HepG2 (cell line): ENCODE measurements around the gene PLXND1. TPM values are rescaled to one million over a fixed set of nuclear protein-coding genes. Genes with fewer than 3 reads are reported as not detected.
A peak's percentile ranks its signal among the peaks of the same experiment; 100 is the strongest.

ENCODE experiments used
- EED ChIP-seq: sonication (generic); formaldehyde crosslinking; IDR thresholded peaks from 2 replicates; pipeline ENCODE4 v1.5.0; 2020; ENCODE audit warnings: mild to moderate bottlenecking, missing genetic modification reagents
- GABPA ChIP-seq, 2 experiments: IDR thresholded peaks; 2 replicates each; pipeline ENCODE4 v1.6.1; 2011 to 2016; ENCODE audit warnings: low read depth in 2 of 2, low read length in 1 of 2, missing biosample characterization in 1 of 2, missing genetic modification characterization in 1 of 2
- GATAD1 ChIP-seq: IDR thresholded peaks from 2 replicates; pipeline ENCODE4 v1.6.1; 2016; ENCODE audit warnings: missing genetic modification reagents, missing compliant biosample characterization
- GTF2F1 ChIP-seq: fragments of 150-350 bp; IDR thresholded peaks from 2 replicates; pipeline ENCODE4 v1.6.1; 2014; ENCODE audit warnings: low read length
- HOXA7 ChIP-seq: sonication (generic); formaldehyde crosslinking; IDR thresholded peaks from 2 replicates; pipeline ENCODE4 v1.8.1; 2022; ENCODE audit warnings: mild to moderate bottlenecking, missing genetic modification reagents, moderate library complexity
- JARID2 ChIP-seq: sonication (generic); formaldehyde crosslinking; IDR thresholded peaks from 2 replicates; pipeline ENCODE4 v1.8.1; 2023; ENCODE audit warnings: missing genetic modification reagents, inconsistent platforms; ENCODE audit not compliant: insufficient replicate concordance
- MAF1 ChIP-seq: sonication (generic); formaldehyde crosslinking; IDR thresholded peaks from 2 replicates; pipeline ENCODE4 v1.5.0; 2020; ENCODE audit warnings: missing genetic modification reagents, borderline replicate concordance
- MAFK ChIP-seq, 2 experiments: IDR thresholded peaks in 1 of 2; conservative IDR thresholded peaks in 1 of 2; 2 replicates each; pipeline ENCODE4 v1.6.1; 2011; ENCODE audit warnings: improper control_type of control experiment in 2 of 2, low read length in 2 of 2
- MIXL1 ChIP-seq: IDR thresholded peaks from 2 replicates; pipeline ENCODE4 v1.6.1; 2016
- NONO ChIP-seq, 2 experiments: fragments of 450-650 bp in 1 of 2; sonication (generic) in 1 of 2; formaldehyde crosslinking in 1 of 2; IDR thresholded peaks in 1 of 2; conservative IDR thresholded peaks in 1 of 2; 2 replicates each; pipeline versions ENCODE4 v1.6.1 to v1.8.0; 2017 to 2022; ENCODE audit warnings: mild to moderate bottlenecking in 1 of 2, missing genetic modification reagents in 1 of 2, moderate library complexity in 1 of 2
- SAFB2 ChIP-seq: sonication (generic); formaldehyde crosslinking; IDR thresholded peaks from 2 replicates; pipeline ENCODE4 v1.5.1; 2020; ENCODE audit warnings: missing genetic modification reagents, low read depth, mild to moderate bottlenecking, borderline replicate concordance
- SNAPC5 ChIP-seq: sonication (generic); formaldehyde crosslinking; IDR thresholded peaks from 2 replicates; pipeline ENCODE4 v1.8.1; 2023; ENCODE audit warnings: mild to moderate bottlenecking, missing genetic modification reagents, borderline replicate concordance
- TFDP1 ChIP-seq: IDR thresholded peaks from 2 replicates; pipeline ENCODE4 v1.6.1; 2016; ENCODE audit warnings: missing compliant biosample characterization, missing genetic modification reagents, borderline replicate concordance
- THRA ChIP-seq: sonication (generic); formaldehyde crosslinking; IDR thresholded peaks from 2 replicates; pipeline ENCODE4 v1.4.0; 2020; ENCODE audit warnings: missing genetic modification reagents, borderline replicate concordance
- ZBTB25 ChIP-seq: IDR thresholded peaks from 2 replicates; pipeline ENCODE4 v1.6.1; 2018; ENCODE audit warnings: missing genetic modification reagents
- ZBTB7B ChIP-seq: sonication (generic); formaldehyde crosslinking; IDR thresholded peaks from 2 replicates; pipeline ENCODE4 v1.4.0; 2020; ENCODE audit warnings: missing genetic modification reagents
- ZFAT ChIP-seq: sonication (generic); formaldehyde crosslinking; conservative IDR thresholded peaks from 2 replicates; pipeline ENCODE4 v1.8.1; 2023; ENCODE audit warnings: missing genetic modification reagents, inconsistent platforms
- ZKSCAN8 ChIP-seq: IDR thresholded peaks from 2 replicates; pipeline ENCODE4 v1.6.1; 2016; ENCODE audit warnings: borderline replicate concordance, missing genetic modification reagents, missing compliant biosample characterization
- ZNF296 ChIP-seq: sonication (generic); formaldehyde crosslinking; conservative IDR thresholded peaks from 2 replicates; pipeline ENCODE4 v1.5.0; 2020; ENCODE audit warnings: mild to moderate bottlenecking, missing genetic modification reagents
- ZNF30 ChIP-seq: sonication (generic); formaldehyde crosslinking; IDR thresholded peaks from 2 replicates; pipeline ENCODE4 v1.5.0; 2020; ENCODE audit warnings: mild to moderate bottlenecking, missing genetic modification reagents
- ZNF354B ChIP-seq: sonication (generic); formaldehyde crosslinking; IDR thresholded peaks from 2 replicates; pipeline ENCODE4 v1.8.0; 2022; ENCODE audit warnings: mild to moderate bottlenecking, missing genetic modification reagents
- ZNF446 ChIP-seq: sonication (generic); formaldehyde crosslinking; IDR thresholded peaks from 2 replicates; pipeline ENCODE4 v1.5.0; 2020; ENCODE audit warnings: mild to moderate bottlenecking, missing genetic modification reagents
- ZNF720 ChIP-seq: sonication (generic); formaldehyde crosslinking; IDR thresholded peaks from 2 replicates; pipeline ENCODE4 v1.4.0; 2020; ENCODE audit warnings: missing genetic modification reagents
- ZNF761 ChIP-seq: sonication (generic); formaldehyde crosslinking; conservative IDR thresholded peaks from 2 replicates; pipeline ENCODE4 v1.4.0; 2020; ENCODE audit warnings: mild to moderate bottlenecking, missing genetic modification reagents
- ZNF784 ChIP-seq: sonication (generic); formaldehyde crosslinking; IDR thresholded peaks from 2 replicates; pipeline ENCODE4 v1.5.1; 2020; ENCODE audit warnings: missing genetic modification reagents, mild to moderate bottlenecking, borderline replicate concordance
- polyA plus RNA-seq, 8 experiments: library from polyadenylated mRNA; depleted of rRNA in 3 of 8; stranded (reverse) in 7 of 8; unstranded in 1 of 8; fragments of >200 nt; fragmentation: Illumina TruSeq in 4 of 8; extraction: Trizol in 4 of 8; gene quantifications; 2 replicates each; pipeline versions ENCODE4 v1.2.1 to v1.2.3, GENCODE V29; 2011 to 2016; ENCODE audit warnings: low read depth in 4 of 8, missing spikeins in 1 of 8, mixed read lengths in 1 of 8; ENCODE audit not compliant: insufficient read depth in 1 of 8
- total RNA-seq, 5 experiments: library from RNA; depleted of rRNA; stranded (reverse); fragments of >200 nt; fragmentation: Illumina TruSeq; extraction: Trizol; gene quantifications; 2 replicates each; pipeline ENCODE4 v1.2.3, GENCODE V29; 2016; ENCODE audit warnings: low read depth in 1 of 5

PLXND1 gene
- total and polyA plus RNA-seq, 2 of the 13 experiments (the other 11 are each of a cell fraction or from before 2014, with no cell fraction given) = 15.9 to 42.0 TPM

GRCh38 chr3:129627350-129628168 is 21.1 kb upstream of the PLXND1 start (continued):
- no peak for TF ChIP-seq NONO (IDR thresholded peaks at IDR 0.05)
- TF ChIP-seq NONO (CRISPR knock-in tag; conservative IDR thresholded peaks at IDR 0.05) = peak; percentile 43; the same call in 1 of the 2 replicates
- no peak for TF ChIP-seq ZNF354B (CRISPR knock-in tag)
- 0 out of 2 replicates have a peak, but pooled peaks have one; percentile 17 for TF ChIP-seq MIXL1 (CRISPR knock-in tag)
- 0 out of 2 replicates have a peak, but pooled peaks have one; percentile 40 for TF ChIP-seq GATAD1 (CRISPR knock-in tag)
- TF ChIP-seq ZNF761 (CRISPR knock-in tag) = no peak
- TF ChIP-seq TFDP1 (CRISPR knock-in tag) = no peak
- TF ChIP-seq ZNF784 = no peak; the same call in 1 of the 2 replicates
- no peak for TF ChIP-seq ZFAT
- TF ChIP-seq JARID2 (CRISPR knock-in tag) = no peak
- TF ChIP-seq SNAPC5 (CRISPR knock-in tag) = no peak
- TF ChIP-seq GTF2F1 = no peak
- peak; percentile 3; the same call in 1 of the 2 replicates for TF ChIP-seq ZNF296
- TF ChIP-seq ZKSCAN8 (CRISPR knock-in tag) = 0 out of 2 replicates have a peak, but pooled peaks have one; percentile 3
- TF ChIP-seq ZNF446 (CRISPR knock-in tag) = peak; percentile 22; the same call in 1 of the 2 replicates
- TF ChIP-seq GABPA (IDR thresholded peaks at IDR 0.05; ENCODE audit: low read depth, low read length) = no peak
- peak; percentile 55 for TF ChIP-seq GABPA (CRISPR knock-in tag; IDR thresholded peaks at IDR 0.05; ENCODE audit: low read depth)
- no peak for TF ChIP-seq ZBTB25 (CRISPR knock-in tag)
- 0 out of 2 replicates have a peak, but pooled peaks have one; percentile 17 for TF ChIP-seq EED
- no peak for TF ChIP-seq THRA
- TF ChIP-seq ZBTB7B (CRISPR knock-in tag) = no peak; the same call in none of the 2 replicates
- no peak for TF ChIP-seq HOXA7
- TF ChIP-seq SAFB2 (CRISPR knock-in tag) = no peak
- TF ChIP-seq ZNF30 (CRISPR knock-in tag) = no peak; the same call in 1 of the 2 replicates
- no peak for TF ChIP-seq MAF1 (CRISPR knock-in tag)
- no peak for TF ChIP-seq MAFK (conservative IDR thresholded peaks at IDR 0.05 in 1 of 2, IDR thresholded peaks at IDR 0.05 in 1 of 2; ENCODE audit: low read length in 2 of 2)
- no peak for TF ChIP-seq ZNF720 (CRISPR knock-in tag)
